Globus pallidus (tissue), 1 donor: Measurements from ENCODE around the gene GCAT.
"Not testable (repeated sequence)": the region's sequence is repeated elsewhere in the genome, so short reads cannot be mapped to it uniquely, and the experiment has no call there.

ENCODE experiments used
- DNase-seq: peaks from one replicate; pipeline ENCODE4 v3.0.0-alpha.2; 2015; ENCODE audit warnings: low spot score

Gene GCAT

DNA sequence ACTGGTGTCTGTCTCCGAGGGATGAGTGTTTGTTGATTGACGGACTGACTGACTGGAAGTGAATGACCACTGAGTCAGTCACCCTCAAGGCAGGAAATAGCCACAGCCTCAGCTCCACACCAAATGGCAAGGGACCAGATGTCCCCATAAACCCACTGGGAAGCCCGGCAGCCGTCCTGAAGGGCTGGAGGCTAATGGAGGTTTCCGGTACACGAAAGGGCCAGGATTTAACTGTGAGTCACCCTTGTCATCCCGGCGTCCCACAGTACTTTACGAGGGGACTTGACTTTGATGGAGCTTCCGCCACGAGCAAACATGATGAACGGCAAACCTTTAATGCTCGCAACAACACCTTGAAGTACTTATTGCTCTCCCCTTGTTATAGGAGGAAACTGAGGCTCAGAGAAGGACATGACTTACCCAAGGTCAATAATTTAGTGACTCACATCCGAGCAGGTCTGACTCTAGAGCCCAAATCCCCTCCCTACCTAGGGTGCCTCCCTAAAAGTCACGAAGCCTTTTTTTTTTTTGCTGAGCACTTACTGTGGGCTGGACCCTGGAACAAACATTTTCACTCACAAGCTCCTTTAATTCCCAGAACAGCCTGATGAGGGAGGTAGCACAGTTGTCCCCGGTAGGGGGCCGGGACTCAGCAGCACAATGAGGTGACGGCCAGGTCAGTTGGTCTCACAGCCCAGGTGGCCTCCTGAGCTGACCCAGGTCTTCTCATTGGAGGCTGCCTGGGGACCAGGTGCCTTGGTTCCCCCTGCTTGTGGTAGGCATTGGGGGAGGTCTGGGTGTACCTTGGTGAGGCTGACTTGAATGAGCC lies 25.2 kb upstream of the GCAT start:
- no peak for DNase-seq

DNA sequence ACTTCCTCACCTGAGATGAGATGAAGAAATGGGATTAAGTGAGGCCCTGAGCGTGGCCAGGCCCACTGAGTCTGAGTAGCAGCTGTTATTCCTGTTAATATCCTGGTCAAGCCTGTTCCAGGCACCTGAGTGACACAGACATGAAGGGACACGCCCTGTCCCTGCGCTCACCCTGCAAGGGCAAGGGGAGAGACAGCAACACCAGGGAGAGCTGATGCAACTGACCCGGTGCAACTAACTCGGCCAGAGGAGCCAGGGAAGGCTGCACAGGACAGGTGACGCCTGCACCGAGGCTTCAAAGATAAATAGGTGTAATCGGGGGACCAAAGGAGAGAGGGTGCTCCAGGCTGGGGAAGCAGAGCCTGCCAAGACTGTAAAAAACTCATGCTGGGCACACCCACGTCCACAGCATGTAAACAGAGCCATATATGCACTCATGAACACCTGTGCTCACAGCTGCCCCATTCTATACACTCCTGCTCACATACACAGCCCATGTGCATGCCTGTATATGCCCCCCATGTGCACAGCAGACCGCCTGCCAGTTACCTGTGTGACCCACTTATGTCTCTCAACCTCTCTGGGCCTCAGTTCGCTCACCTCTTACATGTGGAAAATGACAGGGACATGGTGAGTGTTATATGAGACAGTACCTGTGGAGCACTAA lies 22.8 kb upstream of the GCAT start:
- no peak for DNase-seq

DNA sequence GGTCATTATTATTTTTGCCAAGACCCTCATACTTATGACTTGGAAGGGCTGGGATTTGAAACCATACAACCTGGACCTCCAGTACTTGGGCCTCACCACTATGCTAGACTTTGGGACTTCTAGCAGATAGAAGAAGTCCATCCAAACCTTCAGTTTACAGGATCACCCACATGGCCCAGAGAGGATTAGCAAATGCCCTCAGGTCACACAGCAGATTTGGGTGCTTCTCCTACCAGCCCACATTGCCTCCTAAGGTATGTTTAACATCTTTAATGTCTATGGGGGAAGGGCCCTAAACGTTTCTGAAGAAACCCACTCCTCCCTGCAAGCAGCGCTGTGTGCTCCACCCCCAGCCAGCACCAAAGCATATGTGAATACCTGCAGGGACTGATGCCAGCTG lies 17.5 kb upstream of the GCAT start:
- DNase-seq: no peak

GRCh38 chr22:37792494-37792893 lies 15.2 kb upstream of the GCAT start:
- DNase-seq: no peak

DNA sequence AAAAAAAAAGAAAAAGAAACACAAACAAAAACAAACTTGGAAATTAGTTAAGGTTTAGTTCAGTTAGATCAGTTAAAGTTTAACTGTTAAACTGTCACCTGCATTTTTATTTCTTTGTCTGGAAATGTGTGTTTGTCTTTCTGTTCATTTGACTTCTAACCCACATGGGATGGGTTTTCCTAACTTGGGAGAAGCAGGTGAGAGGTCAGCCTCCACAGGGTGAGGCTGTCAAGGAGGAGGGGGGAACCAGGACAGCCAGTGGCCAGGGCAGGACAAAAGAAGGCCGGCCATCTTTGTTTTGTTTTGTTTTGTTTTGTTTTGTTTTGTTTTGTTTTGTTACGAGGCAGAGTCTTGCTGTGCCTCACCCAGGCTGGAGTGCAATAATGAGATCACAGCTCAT lies 13.4 kb upstream of the GCAT start:
- no peak for DNase-seq

GRCh38 chr22:37796079-37796478 lies 11.7 kb upstream of the GCAT start:
- no peak for DNase-seq

GRCh38 chr22:37797259-37797658 lies 10.5 kb upstream of the GCAT start:
- not testable (repeated sequence) for DNase-seq

DNA sequence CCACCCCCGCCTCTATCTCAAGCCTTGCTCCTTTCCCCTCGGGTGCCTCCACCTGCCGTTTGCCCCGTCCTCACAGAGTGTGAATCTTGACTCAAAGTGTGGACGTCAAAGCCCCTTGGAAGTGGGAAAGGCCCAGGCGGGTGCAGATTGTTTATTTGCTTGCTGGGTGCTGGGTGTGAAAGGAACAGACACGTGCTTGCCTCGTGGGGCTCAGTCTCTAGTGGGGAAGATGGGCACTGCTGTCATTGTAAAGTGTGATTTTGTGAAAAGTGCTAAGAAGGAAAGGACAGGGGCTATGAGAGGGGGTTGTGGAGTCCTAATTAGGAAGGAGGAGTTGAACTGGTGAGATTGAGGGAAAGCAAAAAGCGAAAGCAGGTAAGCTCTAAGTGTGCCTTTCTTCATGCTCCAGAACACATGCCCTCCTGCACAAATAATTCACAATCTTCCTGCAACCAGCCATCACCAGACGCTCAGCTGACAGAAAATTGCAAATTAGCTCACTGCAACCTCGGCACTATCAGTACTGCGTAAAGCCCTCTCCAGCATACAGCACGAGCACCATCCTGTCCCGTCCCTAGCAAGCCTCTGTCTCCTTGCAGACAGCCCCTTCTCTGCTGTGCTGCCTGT lies 9.7 kb upstream of the GCAT start:
- no peak for DNase-seq

- DNase-seq: not testable (repeated sequence)
Observed at GRCh38 chr22:37799979-37800378, 7.8 kb upstream of the GCAT start.

- DNase-seq: no peak
Observed at GRCh38 chr22:37801946-37802309, 5.8 kb upstream of the GCAT start.

GRCh38 chr22:37802310-37803194 lies 5.2 kb upstream of the GCAT start:
- DNase-seq: peak; percentile 40

- no peak for DNase-seq
Observed at GRCh38 chr22:37803195-37803638, 4.5 kb upstream of the GCAT start.

- no peak for DNase-seq
Observed at GRCh38 chr22:37803639-37804351, 3.9 kb upstream of the GCAT start.

- DNase-seq: no peak
Observed at GRCh38 chr22:37804352-37804880, 3.3 kb upstream of the GCAT start.

DNA sequence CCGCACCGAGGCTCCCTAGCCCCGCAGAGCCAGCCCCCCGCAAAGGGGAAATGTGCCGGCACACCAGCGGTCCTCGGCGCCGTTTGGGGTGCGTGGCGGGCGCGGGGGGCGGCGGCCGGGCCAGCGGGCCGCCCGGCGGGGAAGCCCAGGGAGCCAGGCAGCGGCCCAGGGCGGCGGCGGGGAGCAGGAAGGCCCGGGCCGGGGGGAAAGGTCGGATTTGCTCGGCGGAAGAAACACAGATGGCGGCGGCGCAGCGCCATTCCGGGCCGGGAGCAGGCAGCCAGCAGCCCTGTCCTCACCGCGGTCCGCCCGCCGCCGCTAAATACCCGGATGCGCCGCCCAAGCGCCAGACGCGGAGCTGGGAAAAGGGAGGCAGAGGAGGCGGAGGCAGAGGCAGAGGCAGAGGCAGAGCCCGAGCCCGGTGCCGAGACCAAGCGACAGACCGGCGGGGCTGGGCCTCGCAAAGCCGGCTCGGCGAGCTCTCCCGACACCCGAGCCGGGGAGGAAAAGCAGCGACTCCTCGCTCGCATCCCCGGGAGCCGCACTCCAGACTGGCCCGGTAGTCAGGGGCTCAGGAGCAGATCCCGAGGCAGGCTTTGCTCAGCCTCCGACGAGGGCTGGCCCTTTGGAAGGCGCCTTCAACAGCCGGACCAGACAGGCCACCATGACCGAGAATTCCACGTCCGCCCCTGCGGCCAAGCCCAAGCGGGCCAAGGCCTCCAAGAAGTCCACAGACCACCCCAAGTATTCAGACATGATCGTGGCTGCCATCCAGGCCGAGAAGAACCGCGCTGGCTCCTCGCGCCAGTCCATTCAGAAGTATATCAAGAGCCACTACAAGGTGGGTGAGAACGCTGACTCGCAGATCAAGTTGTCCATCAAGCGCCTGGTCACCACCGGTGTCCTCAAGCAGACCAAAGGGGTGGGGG lies 2.6 kb upstream of the GCAT start:
- peak; percentile 79 for DNase-seq

DNA sequence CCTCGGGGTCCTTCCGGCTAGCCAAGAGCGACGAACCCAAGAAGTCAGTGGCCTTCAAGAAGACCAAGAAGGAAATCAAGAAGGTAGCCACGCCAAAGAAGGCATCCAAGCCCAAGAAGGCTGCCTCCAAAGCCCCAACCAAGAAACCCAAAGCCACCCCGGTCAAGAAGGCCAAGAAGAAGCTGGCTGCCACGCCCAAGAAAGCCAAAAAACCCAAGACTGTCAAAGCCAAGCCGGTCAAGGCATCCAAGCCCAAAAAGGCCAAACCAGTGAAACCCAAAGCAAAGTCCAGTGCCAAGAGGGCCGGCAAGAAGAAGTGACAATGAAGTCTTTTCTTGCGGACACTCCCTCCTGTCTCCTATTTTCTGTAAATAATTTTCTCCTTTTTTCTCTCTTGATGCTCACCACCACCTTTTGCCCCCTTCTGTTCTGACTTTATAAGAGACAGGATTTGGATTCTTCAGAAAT lies 1.9 kb upstream of the GCAT start:
- no peak for DNase-seq

DNA sequence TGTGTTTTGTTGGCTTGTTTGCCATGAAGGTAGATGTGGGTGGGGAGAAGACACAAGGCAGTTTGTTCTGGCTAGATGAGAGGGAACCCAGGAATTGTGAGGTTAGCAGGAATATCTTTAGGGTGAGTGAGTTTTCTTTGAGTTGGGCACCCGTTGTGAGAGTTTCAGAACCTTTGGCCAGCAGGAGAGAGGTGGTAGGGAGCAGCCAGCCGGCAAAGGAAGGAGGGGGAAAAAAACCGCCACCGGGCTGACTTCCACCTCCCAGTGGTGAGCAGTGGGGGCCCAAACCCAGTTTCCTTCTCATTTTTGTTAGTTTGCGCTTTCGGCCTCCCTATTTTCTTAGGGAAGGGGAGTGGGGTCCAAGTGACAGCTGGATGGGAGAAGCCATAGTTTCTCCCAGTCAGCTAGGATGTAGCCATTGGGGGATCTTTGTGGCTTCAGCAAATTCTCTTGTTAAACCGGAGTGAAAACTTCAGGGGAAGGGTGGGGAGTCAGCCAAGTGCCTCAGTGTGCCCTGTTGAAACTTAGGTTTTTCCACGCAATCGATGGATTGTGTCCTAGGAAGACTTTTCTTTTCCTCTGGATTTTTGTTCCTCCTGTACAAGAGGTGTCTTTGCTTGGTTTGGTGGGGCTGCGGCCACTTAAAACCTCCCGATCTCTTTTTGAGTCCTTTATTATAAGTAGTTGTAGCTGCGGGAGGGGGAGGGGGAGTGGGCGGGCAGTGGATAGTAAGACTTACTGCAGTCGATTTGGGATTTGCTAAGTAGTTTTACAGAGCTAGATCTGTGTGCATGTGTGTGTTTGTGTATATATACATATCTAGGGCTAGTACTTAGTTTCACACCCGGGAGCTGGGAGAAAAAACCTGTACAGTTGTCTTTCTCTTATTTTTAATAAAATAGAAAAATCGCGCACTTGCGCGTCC lies 1.1 kb upstream of the GCAT start:
- DNase-seq: no peak

- no peak for DNase-seq
Observed at GRCh38 chr22:37808294-37808657, 542 bp downstream of the GCAT start.
